BE2C (cell line): Measurements from ENCODE around the gene ZNF578.
"Not testable (repeated sequence)": the region's sequence is repeated elsewhere in the genome, so short reads cannot be mapped to it uniquely, and the experiment has no call there.

Source experiments
- DNase-seq: peaks from one replicate; pipeline ENCODE4 v3.0.0-alpha.2; 2020
- H3K27me3 ChIP-seq: fragments of 250-450 bp; sonication (Bioruptor Pico); 2 replicates; pipeline ENCODE4 v1.5.1; 2020; ENCODE audit warnings: mild to moderate bottlenecking
- H3K36me3 ChIP-seq: fragments of 250-450 bp; sonication (Bioruptor Pico); 2 replicates; pipeline ENCODE4 v1.5.1; 2020; ENCODE audit warnings: mild to moderate bottlenecking
- H3K4me1 ChIP-seq: fragments of 250-450 bp; sonication (Bioruptor Pico); 2 replicates; pipeline ENCODE4 v1.5.1; 2020
- H3K4me3 ChIP-seq: 2 replicates; pipeline ENCODE4 v1.5.1; 2011; ENCODE audit warnings: low read depth, low read length
- H3K9me3 ChIP-seq: fragments of 250-450 bp; sonication (Bioruptor Pico); 2 replicates; pipeline ENCODE4 v1.5.1; 2020
- CTCF ChIP-seq: IDR thresholded peaks from 2 replicates; pipeline ENCODE4 v1.5.1; 2012; ENCODE audit warnings: mild to moderate bottlenecking, low read depth, low read length

ZNF578 gene

GRCh38 chr19:52516191-52516590 lies 62.8 kb downstream of the ZNF578 start:
- Histone ChIP-seq H3K36me3 (no peaks in the 10 kb centered on the region), H3K4me1 (no peaks in the 10 kb centered on the region), H3K9me3 (no peaks in the 10 kb centered on the region), H3K4me3 (no peak overlapping the region), H3K27me3 (no peaks in the 10 kb centered on the region)
- no peak for TF ChIP-seq CTCF
- DNase-seq: no peak

GRCh38 chr19:52518646-52519045 lies 65.3 kb downstream of the ZNF578 start:
- Histone ChIP-seq H3K27me3 (no peaks in the 10 kb centered on the region), H3K36me3 (no peaks in the 10 kb centered on the region), H3K4me1 (no peaks in the 10 kb centered on the region), H3K4me3 (no peak overlapping the region), H3K9me3 (no peaks in the 10 kb centered on the region)
- DNase-seq: no peak
- TF ChIP-seq CTCF: no peak

GRCh38 chr19:52519175-52519574 lies 65.8 kb downstream of the ZNF578 start:
- not testable (repeated sequence) for H3K4me1 ChIP-seq, H3K36me3 ChIP-seq, DNase-seq, H3K4me3 ChIP-seq, H3K27me3 ChIP-seq, H3K9me3 ChIP-seq

GRCh38 chr19:52520013-52520412 lies 66.7 kb downstream of the ZNF578 start:
- Histone ChIP-seq H3K4me3 (no peak overlapping the region), H3K36me3 (no peaks in the 10 kb centered on the region), H3K4me1 (no peaks in the 10 kb centered on the region), H3K27me3 (no peaks in the 10 kb centered on the region), H3K9me3 (no peaks in the 10 kb centered on the region; the same call in 1 of the 2 replicates)
- no peak for DNase-seq
- TF ChIP-seq CTCF: no peak

GRCh38 chr19:52522551-52522950 lies 69.2 kb downstream of the ZNF578 start:
- H3K4me1 ChIP-seq: no peaks in the 10 kb centered on the region
- DNase-seq: no peak
- no peaks in the 10 kb centered on the region; the same call in 1 of the 2 replicates for H3K9me3 ChIP-seq
- no peak for TF ChIP-seq CTCF
- no peaks in the 10 kb centered on the region for H3K36me3 ChIP-seq
- no peaks in the 10 kb centered on the region for H3K27me3 ChIP-seq
- no peak overlapping the region for H3K4me3 ChIP-seq

GRCh38 chr19:52524086-52524485 lies 70.7 kb downstream of the ZNF578 start:
- no peaks in the 10 kb centered on the region for H3K4me1 ChIP-seq
- no peaks in the 10 kb centered on the region for H3K27me3 ChIP-seq
- no peaks in the 10 kb centered on the region for H3K36me3 ChIP-seq
- no peak for DNase-seq
- TF ChIP-seq CTCF: no peak
- no peaks in the 10 kb centered on the region; the same call in 1 of the 2 replicates for H3K9me3 ChIP-seq
- no peak overlapping the region for H3K4me3 ChIP-seq
